ENCODE results near the gene KDR.

DNA sequence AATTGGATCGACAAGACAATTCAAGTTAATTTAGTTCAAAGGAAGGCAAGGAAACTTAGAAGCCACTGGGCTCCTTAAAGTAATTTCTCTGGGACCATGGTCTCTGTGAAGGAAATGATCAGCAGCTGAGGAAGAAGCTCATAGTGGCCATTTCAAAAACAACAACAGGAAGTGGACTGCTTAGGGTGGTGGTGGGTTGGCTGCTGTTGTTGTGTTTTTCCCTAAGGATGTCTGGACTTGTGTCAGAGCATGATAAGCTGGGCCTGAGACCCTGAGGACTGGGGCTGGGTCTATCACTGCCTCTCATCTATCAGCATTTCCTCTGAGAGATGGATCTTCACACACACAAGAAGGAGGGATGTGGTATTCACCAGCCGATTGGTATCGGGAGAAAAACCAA is 18.3 kb downstream of the KDR start:
- TF ChIP-seq, protein P1, sequence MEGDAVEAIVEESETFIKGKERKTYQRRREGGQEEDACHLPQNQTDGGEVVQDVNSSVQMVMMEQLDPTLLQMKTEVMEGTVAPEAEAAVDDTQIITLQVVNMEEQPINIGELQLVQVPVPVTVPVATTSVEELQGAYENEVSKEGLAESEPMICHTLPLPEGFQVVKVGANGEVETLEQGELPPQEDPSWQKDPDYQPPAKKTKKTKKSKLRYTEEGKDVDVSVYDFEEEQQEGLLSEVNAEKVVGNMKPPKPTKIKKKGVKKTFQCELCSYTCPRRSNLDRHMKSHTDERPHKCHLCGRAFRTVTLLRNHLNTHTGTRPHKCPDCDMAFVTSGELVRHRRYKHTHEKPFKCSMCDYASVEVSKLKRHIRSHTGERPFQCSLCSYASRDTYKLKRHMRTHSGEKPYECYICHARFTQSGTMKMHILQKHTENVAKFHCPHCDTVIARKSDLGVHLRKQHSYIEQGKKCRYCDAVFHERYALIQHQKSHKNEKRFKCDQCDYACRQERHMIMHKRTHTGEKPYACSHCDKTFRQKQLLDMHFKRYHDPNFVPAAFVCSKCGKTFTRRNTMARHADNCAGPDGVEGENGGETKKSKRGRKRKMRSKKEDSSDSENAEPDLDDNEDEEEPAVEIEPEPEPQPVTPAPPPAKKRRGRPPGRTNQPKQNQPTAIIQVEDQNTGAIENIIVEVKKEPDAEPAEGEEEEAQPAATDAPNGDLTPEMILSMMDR (IDR thresholded peaks at IDR 0.05; ENCODE audit: poor library complexity): no peak
- TF ChIP-seq EZH2phosphoT487 (IDR thresholded peaks at IDR 0.05; ENCODE audit: low read depth, severe bottlenecking, unreplicated experiment) (no peak), EZH2 (IDR thresholded peaks at IDR 0.05; ENCODE audit: borderline replicate concordance) (no peak)
